Tibial nerve (tissue), 4 donors: ENCODE results near the gene SMARCD2. TPM values are rescaled to one million over a fixed set of nuclear protein-coding genes. Genes with fewer than 3 reads are reported as not detected.

Experiments used
- DNase-seq, 2 donors: peaks; one replicate each; pipeline ENCODE4 v3.0.0-alpha.2; 2019; ENCODE audit warnings: low spot score in 2 of 2
- H3K27ac ChIP-seq, 4 donors: fragments of 200-600 bp; sonication (generic) in 3 of 4; one replicate each; pipeline ENCODE4 v1.5.1; 2017 to 2019; ENCODE audit warnings: mild to moderate bottlenecking in 1 of 4
- H3K27me3 ChIP-seq, 2 donors: fragments of 200-600 bp; sonication (generic) in 1 of 2; one replicate each; pipeline versions ENCODE4 v1.5.1 to v1.6.0; 2017 to 2019
- H3K36me3 ChIP-seq, 3 donors: fragments of 200-600 bp; sonication (generic); one replicate each; pipeline ENCODE4 v1.5.1; 2018 to 2019
- H3K4me1 ChIP-seq, 4 donors: fragments of 200-600 bp; sonication (generic) in 3 of 4; one replicate each; pipeline ENCODE4 v1.5.1; 2017 to 2019
- H3K4me3 ChIP-seq, 4 donors: fragments of 200-600 bp; sonication (generic) in 3 of 4; one replicate each; pipeline ENCODE4 v1.5.1; 2017 to 2019; ENCODE audit warnings: mild to moderate bottlenecking in 1 of 4, moderate library complexity in 1 of 4
- H3K9me3 ChIP-seq, 4 donors: fragments of 200-600 bp; sonication (generic) in 3 of 4; one replicate each; pipeline ENCODE4 v1.5.1; 2017 to 2019
- CTCF ChIP-seq, 5 experiments: fragments of 200-600 bp in 3 of 5; fragments of 450-650 bp in 2 of 5; sonication (generic) in 3 of 5; IDR thresholded peaks; one replicate each; pipeline ENCODE4 v1.5.1; 2016 to 2019; ENCODE audit warnings: antibody characterized with exemption in 5 of 5, mild to moderate bottlenecking in 3 of 5, moderate library complexity in 2 of 5
- EP300 ChIP-seq, 2 donors: sonication (generic); formaldehyde crosslinking; IDR thresholded peaks; one replicate each; pipeline ENCODE4 v1.6.1; 2017; ENCODE audit warnings: antibody characterized with exemption in 2 of 2, mild to moderate bottlenecking in 1 of 2
- POLR2A ChIP-seq, 2 donors: fragments of 450-650 bp; IDR thresholded peaks; one replicate each; pipeline ENCODE4 v1.6.1; 2017; ENCODE audit warnings: antibody characterized with exemption in 2 of 2, mild to moderate bottlenecking in 2 of 2, moderate library complexity in 2 of 2
- WGBS, 2 donors: methylation state at CpG; one replicate each; pipeline ENCODE4 v1.1.5; 2018; 5-methylcytosine and 5-hydroxymethylcytosine counted together
- total RNA-seq, 4 donors: library from RNA; depleted of rRNA; stranded (reverse); fragments of >200 nt; gene quantifications; one replicate each; pipeline ENCODE4 v1.1.0, GENCODE V29; 2016

The SMARCD2 gene
- total RNA-seq, 4 donors from 2014 or later: 241 to 402 (median 302) TPM

- 57 to 82% methylated on average over 4 to 5 of the region's 5 CpGs for WGBS, 2 donors
- Histone ChIP-seq H3K27ac (peak overlapping the region; percentile 89 to 98 (median 94)), H3K9me3 (no peaks in the 10 kb centered on the region), H3K27me3 (no peaks in the 10 kb centered on the region), H3K36me3 (peaks cover 0 to 43% (median 21%) of the 10 kb centered on the region in 3 donors), H3K4me1 (peaks cover 8 to 63% (median 43%) of the 10 kb centered on the region in 4 donors), H3K4me3 (peak overlapping the region in 3 of 4 donors; percentile 3 to 78 (median 28))
- no peak for TF ChIP-seq CTCF (IDR thresholded peaks at IDR 0.05)
- no peak for TF ChIP-seq POLR2A (IDR thresholded peaks at IDR 0.05)
- no peak for TF ChIP-seq EP300 (IDR thresholded peaks at IDR 0.05)
- no peak for DNase-seq
These were observed 4.4 kb downstream of the SMARCD2 start for GRCh38 chr17:63837962-63838600.

- no peak for DNase-seq
- H3K27me3 ChIP-seq: no peaks in the 10 kb centered on the region
- H3K4me3 ChIP-seq: no peak overlapping the region
These were observed 5.0 kb downstream of the SMARCD2 start for GRCh38 chr17:63837480-63837879.

GRCh38 chr17:63836811-63837210 lies 5.7 kb downstream of the SMARCD2 start:
- WGBS, 2 donors: 94 to 97% methylated on average over 7 of the region's 7 CpGs
- peak overlapping the region; percentile 89 to 98 (median 94) for H3K27ac ChIP-seq
- H3K9me3 ChIP-seq: no peaks in the 10 kb centered on the region
- no peak overlapping the region for H3K4me3 ChIP-seq
- H3K27me3 ChIP-seq: no peaks in the 10 kb centered on the region
- no peak for TF ChIP-seq CTCF (IDR thresholded peaks at IDR 0.05)
- TF ChIP-seq EP300 (IDR thresholded peaks at IDR 0.05): no peak
- TF ChIP-seq POLR2A (IDR thresholded peaks at IDR 0.05): no peak
- no peak for DNase-seq
- H3K4me1 ChIP-seq: peaks cover 8 to 63% (median 43%) of the 10 kb centered on the region in 4 donors
- H3K36me3 ChIP-seq: peaks cover 3 to 56% (median 28%) of the 10 kb centered on the region in 3 donors

More at GRCh38 chr17:63837480-63837879, 5.0 kb downstream of the SMARCD2 start:
- Histone ChIP-seq H3K4me1 (peaks cover 8 to 63% (median 43%) of the 10 kb centered on the region in 4 donors), H3K27ac (peak overlapping the region; percentile 89 to 98 (median 94)), H3K9me3 (no peaks in the 10 kb centered on the region), H3K36me3 (peaks cover 0 to 49% (median 23%) of the 10 kb centered on the region in 3 donors)
- TF ChIP-seq EP300 (IDR thresholded peaks at IDR 0.05) (no peak), POLR2A (IDR thresholded peaks at IDR 0.05) (no peak), CTCF (IDR thresholded peaks at IDR 0.05) (no peak)
- WGBS, 2 donors: 75 to 80% methylated on average over 2 to 10 of the region's 12 CpGs

- no peaks in the 10 kb centered on the region for H3K27me3 ChIP-seq
- peak overlapping the region in 2 of 4 donors; percentile 8 to 50 for H3K27ac ChIP-seq
- WGBS, 2 donors: 80 to 89% methylated on average over 9 of the region's 9 CpGs
- H3K4me3 ChIP-seq: no peak overlapping the region
- H3K36me3 ChIP-seq: peaks cover 3 to 72% (median 42%) of the 10 kb centered on the region in 3 donors
- H3K4me1 ChIP-seq: peaks cover 8 to 54% (median 29%) of the 10 kb centered on the region in 4 donors
- H3K9me3 ChIP-seq: no peaks in the 10 kb centered on the region
- TF ChIP-seq POLR2A (IDR thresholded peaks at IDR 0.05): no peak
- no peak for DNase-seq
These were observed 7.2 kb downstream of the SMARCD2 start for GRCh38 chr17:63835167-63835720.

GRCh38 chr17:63834431-63835166 lies 7.9 kb downstream of the SMARCD2 start:
- Histone ChIP-seq H3K36me3 (peaks cover 3 to 78% (median 48%) of the 10 kb centered on the region in 3 donors), H3K4me1 (peaks cover 8 to 54% (median 23%) of the 10 kb centered on the region in 4 donors), H3K27me3 (no peaks in the 10 kb centered on the region), H3K4me3 (no peak overlapping the region), H3K27ac (peak overlapping the region in 2 of 4 donors; percentile 8 to 50), H3K9me3 (no peaks in the 10 kb centered on the region)
- peak in 1 of 2 donors; percentile 33 for DNase-seq
- peak in 4 of 5 experiments; percentile 14 to 47 (median 24) for TF ChIP-seq CTCF (IDR thresholded peaks at IDR 0.05)
- no peak for TF ChIP-seq POLR2A (IDR thresholded peaks at IDR 0.05)
- 34 to 40% methylated on average over 13 of the region's 13 CpGs for WGBS, 2 donors
